ENCODE results near the gene ZNF583.

The ZNF583 gene

GRCh38 chr19:56403764-56404704 lies at the start of gene ZNF583:
Gene ZNF583, plus strand, starts transcription at chr19:56404332. Its CDS starts 2,783 bp downstream, at chr19:56407115.
- DNase-seq, result peak; percentile 93

- no peak for DNase-seq
Measured at GRCh38 chr19:56355517-56355916, 48.6 kb upstream of the ZNF583 start.

GRCh38 chr19:56356944-56357343 lies 47.2 kb upstream of the ZNF583 start:
- no peak for DNase-seq

GRCh38 chr19:56360841-56361240 lies 43.3 kb upstream of the ZNF583 start:
- no peak for DNase-seq

- DNase-seq, result peak; percentile 65
Measured at GRCh38 chr19:56367829-56368711, 36.1 kb upstream of the ZNF583 start.

GRCh38 chr19:56369886-56370676 lies 34.1 kb upstream of the ZNF583 start:
- DNase-seq, result no peak

GRCh38 chr19:56372281-56372680 lies 31.9 kb upstream of the ZNF583 start:
- DNase-seq, result no peak

- DNase-seq, result no peak
Measured at GRCh38 chr19:56377105-56377924, 26.8 kb upstream of the ZNF583 start.

GRCh38 chr19:56383826-56384605 lies 20.1 kb upstream of the ZNF583 start:
- DNase-seq, result no peak

- peak; percentile 92 for DNase-seq
Measured at GRCh38 chr19:56393119-56394012, 10.8 kb upstream of the ZNF583 start, which contains the start of gene ZNF582. Gene ZNF582, minus strand, starts transcription at chr19:56393534. Its CDS starts 1,782 bp downstream, at chr19:56391752.

- no peak for DNase-seq
Measured at GRCh38 chr19:56398809-56399208, 5.3 kb upstream of the ZNF583 start.

GRCh38 chr19:56400485-56400884 lies 3.6 kb upstream of the ZNF583 start:
- DNase-seq, result no peak

- DNase-seq, result peak; percentile 6
Measured at GRCh38 chr19:56403261-56403660, 871 bp upstream of the ZNF583 start.

GRCh38 chr19:56404705-56405056 lies 549 bp downstream of the ZNF583 start:
- DNase-seq, result no peak

- DNase-seq, result no peak
Measured at GRCh38 chr19:56405062-56405461, 930 bp downstream of the ZNF583 start.

- no peak for DNase-seq
Measured at GRCh38 chr19:56423276-56423984, 19.3 kb downstream of the ZNF583 start.

GRCh38 chr19:56423985-56424353 lies 19.8 kb downstream of the ZNF583 start:
- DNase-seq, result no peak

GRCh38 chr19:56441206-56441792 lies 37.2 kb downstream of the ZNF583 start:
- DNase-seq, result no peak

GRCh38 chr19:56474308-56474707 lies 70.2 kb downstream of the ZNF583 start:
- DNase-seq, result no peak

Data from activated CD4-positive, alpha-beta T cell treated with anti-CD3 and anti-CD28 coated beads, Interleukin-2, Interleukin-6, amounts not matched to agents 100 ng/mL and 50 ng/mL, durations not matched to agents 16 hours and 8 hours (primary cell).